Cortex of kidney (tissue), 1 donor: ENCODE data around the gene RPS6KA3.
"Not testable (repeated sequence)": the region's sequence is repeated elsewhere in the genome, so short reads cannot be mapped to it uniquely, and the experiment has no call there.

Experiments used
- DNase-seq: peaks from one replicate; lab custom pipeline; 2025; lab: John Stamatoyannopoulos, UW

Gene RPS6KA3

DNA sequence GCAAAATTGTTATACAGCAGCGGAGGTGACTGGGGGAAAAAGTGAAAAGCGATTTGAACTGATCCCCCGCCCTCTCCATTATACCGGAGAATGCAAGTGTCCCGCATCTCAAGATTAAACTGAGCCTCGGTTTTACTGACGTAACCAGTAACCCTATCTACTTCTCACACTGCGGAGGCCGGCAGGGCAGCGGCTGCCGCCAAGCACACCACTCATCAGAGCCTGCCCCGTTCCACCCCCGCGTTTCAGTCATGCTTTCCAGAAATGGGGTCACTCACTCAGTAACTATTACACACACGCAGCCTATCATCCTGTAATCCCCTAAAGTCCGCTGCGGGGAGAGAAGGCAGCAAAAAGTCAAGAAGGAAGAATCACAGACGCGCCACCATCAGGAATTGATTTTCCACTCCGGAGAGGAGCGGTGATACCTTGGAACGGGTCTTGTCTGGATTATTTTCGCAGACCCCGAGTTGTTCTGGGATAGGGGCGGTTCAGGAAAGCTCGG, 1.4 kb downstream of the RPS6KA3 start:
- DNase-seq: no peak

DNA sequence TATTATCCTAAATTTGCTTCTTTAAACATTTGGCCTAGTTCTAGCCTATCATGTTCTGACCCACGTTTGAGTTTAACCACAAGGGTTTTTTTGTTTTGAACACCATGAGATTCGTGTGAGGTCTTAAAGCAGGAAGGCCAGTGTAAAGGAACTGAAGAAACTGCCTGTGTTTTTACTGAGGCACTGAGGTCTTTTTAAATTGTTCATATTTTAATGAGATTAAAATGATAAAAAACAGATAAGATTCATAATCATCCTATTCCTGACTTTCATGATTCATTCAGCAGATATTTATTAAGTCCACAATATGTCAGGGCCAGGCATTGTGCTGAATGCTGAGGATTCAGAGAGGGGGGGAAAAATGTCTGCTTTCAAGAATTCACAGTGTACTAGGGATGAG, 3.2 kb downstream of the RPS6KA3 start:
- DNase-seq: no peak

DNA sequence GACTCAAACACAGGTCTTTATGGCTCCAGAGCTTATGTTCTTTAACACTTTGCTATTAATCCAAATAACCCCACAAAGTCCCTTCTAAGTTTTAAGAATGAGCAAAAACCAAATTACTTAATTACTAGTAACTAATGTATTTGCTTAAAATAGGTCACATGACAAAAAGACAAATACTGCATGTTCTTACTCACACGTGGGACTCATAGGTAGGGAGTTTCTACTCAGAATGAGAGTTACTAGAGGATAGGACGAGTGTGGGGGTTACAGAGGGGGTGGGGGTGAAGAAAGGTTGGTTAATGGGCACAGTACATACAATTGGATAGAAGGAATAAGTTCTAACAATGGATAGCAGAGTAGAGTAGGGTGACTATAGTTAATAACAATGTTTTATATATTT, 5.8 kb downstream of the RPS6KA3 start:
- no peak for DNase-seq

DNA sequence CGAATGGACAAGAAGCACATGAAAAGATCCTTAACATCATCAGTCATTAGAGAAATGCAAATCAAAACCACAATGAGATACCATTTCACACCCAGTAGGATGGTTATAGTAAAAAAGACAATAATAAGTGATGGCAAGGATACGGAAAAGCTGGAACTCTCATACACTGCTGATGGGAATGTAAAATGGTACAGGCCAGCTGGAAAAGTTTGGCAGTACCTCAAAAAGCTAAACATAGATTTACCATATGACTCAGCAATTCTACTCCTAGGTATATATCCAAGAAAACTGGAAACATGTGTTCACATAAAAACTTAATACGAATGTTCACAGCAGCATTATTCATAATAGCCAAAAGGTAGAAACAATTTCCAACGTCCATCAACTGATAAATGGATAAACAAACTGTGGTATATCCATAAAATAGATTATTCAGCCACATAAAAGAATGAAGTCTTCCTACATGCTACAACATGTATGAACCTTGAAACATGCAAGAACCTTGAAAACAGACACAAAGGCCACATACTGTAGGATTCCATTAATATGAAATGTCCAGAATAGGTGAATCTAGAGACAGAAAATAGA, 11.9 kb downstream of the RPS6KA3 start:
- DNase-seq: no peak

DNA sequence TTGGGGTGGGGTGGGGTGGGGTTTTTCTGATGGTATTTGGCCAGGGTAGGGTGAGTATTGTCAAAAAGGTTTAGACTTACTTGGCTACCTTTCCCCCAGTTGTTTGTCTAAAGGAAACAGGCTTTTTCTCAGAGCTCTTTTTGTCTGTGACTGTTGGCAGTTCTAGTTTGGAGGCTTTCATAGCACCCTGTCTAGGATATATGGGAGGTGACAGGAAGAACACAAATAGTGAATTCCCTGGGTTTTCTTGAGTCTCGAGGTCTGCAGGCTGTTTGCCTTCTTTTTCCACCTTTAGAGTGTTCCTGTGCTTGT, 13.5 kb downstream of the RPS6KA3 start:
- no peak for DNase-seq

DNA sequence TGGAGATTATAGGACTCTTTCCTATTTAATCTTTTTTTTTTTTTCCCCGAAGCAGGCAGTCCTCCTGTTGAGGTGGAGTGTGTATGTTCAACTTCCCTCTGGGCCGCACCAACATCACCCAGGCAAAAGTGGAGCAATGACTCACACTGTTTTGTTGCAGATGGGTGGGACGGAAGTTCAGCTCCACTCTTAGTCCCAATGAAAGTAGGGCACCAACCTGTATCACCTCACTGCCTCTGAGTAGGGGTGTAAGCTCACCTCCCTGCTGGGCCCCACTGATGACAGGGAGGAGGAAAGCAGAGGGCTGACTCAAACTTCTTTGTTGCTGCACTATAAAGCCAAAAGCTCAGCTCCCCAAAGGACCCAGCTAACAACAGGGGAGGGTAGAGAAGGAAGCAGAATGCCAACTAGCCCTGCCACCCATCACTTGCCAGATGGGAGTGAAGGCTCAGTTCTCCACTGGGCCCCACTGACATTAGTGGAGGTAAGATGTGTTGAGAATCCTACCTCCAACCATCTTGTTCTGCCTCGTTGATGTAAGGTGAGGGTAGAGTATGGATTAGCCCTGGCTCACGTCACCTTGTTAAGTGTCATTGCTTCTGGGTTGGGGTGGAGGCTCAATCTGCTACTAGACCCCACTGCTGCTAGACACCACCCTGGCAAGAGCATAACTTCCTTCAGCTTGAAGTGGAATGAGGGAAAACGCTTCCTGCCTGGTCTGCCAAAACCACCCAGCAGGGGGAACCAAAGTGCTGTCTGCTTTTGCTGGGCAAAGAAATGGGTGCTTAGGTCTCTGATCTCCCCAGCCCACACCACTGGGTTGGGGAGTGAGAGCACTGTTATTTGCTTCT, 14.1 kb downstream of the RPS6KA3 start:
- no peak for DNase-seq

DNA sequence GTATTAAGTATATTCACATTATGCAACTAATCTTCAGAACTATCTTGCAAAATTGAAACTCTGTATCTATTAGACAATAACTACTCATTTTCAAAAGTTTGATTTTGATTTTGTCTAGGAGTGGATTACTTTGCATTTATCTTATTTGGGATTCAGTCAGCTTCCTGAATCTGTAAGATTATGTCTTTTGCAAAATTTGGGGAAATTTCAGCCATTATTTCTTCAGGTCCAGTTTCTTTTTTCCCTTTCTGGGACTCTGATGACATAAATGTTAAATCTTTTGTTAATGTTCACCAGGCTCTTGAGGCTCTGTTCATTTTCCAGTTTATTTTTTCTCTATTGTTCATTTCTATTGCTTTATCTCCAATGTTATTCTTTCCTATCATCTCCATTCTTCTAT, 15.0 kb downstream of the RPS6KA3 start:
- no peak for DNase-seq

DNA sequence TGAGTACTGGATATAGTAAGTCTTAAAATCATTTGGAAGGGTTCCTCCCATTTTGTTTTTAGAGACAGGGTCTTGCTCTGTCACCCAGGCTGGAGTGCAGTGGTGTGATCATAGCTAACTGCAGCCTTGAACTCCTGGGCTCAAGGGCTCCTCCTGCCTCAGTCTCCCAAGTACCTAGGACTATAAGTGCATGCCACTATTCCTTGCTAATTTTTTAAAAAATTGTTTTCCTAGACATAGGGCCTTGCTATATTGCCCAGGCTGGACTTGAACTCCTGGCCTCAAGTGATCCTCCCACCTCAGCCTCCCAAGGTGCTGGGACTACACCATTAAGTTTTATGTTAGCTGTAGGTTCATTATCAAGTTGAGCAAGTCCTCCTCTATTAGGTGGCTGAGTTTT, 16.6 kb downstream of the RPS6KA3 start:
- not testable (repeated sequence) for DNase-seq

DNA sequence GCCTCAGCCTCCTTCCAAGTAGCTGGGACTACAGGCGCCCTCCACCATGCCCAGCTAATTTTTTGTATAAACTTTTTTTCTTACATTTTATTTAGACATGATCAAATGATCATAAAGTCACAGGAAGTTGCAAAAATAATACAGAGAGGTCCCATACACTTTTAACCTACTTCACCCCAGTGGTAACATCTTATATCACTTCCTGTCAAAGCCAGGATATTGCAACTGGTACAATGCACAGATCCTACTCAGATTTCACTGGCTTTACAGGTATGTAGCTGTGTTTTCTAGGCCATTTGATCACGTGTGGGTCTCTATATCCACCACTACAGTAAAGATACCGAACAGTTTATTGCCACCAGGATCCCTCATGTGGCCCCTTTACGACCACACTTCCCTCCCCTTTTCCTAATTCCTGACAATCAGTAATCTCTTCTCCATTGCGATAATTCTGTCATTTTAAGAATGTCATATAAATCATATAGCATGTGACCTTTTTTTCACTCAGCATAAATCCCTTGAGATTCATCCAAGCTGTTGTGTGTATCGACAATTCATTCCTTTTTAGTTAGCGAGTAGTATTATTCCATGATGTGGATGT, 18.0 kb downstream of the RPS6KA3 start:
- DNase-seq: no peak

DNA sequence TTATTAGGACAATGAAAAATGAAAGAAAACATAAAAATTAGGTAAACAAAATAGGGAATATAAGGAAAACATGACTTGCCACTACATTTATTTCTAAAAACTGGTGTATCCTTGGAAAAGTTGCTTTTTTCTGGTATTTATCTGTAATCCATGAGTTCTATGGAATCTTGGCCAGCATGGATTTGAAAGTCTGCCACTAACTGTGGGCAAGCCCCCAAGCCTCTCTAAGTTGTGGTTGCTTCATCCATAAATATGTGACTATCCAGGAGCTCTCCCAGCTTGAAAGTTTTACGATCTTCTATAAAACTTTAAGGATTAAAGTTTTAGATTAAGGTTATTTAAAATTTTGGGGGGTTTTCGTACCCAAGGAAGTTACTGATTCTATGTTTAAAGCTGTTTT, 21.8 kb downstream of the RPS6KA3 start:
- DNase-seq: no peak

DNA sequence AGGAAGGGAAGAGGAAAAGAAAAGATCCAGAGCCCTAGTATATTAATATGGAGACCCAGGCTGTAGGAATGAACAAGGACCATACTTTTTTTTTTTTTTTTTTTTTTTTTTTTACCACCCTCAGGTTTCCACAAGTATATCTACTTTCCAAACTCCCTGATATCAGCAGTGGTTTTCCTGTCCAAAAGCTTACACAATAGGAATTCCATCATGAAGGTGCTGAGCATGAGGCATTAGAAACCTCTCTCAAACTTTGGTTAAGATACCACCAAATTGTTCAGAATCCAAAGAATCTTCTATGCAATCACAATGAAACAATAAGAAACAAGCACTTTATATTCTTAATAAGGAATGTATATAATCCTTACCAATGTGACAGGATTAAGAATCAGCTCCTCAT, 26.5 kb downstream of the RPS6KA3 start:
- no peak for DNase-seq

DNA sequence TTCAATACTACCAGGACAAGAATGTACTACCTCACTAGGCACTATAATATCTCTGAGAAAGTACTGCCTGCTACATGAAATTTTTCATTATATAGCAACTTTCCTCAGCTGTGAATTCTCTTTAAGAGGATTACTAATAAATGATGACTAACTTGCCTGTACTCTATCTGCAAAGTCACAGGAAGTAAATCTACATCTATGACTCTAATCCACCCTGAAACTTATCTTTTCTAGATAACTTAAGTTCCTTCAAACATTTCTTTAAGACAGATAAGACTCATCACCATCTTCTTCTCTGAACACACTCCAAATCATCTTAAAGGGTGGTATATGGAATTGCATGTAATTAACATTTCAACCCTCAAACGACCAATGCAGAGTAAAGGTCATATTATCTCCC, 28.8 kb downstream of the RPS6KA3 start:
- DNase-seq: no peak

DNA sequence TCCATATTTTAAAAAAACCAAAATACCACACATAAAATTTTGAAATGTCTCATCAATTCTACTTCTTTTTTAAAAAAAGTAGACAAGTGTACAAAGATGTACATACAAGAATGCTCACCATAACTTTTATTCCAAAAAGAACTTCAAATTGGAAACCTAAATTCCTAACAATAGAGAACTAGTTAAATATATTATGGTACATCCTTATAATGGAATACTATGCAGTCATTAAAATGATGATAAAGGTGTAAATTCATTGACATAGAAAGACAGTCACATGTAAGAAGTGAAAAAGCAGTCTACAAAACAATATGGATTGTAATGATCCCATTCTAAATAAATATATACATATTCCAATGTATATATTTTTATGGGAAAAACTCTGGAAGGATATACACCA, 31.0 kb downstream of the RPS6KA3 start:
- no peak for DNase-seq

DNA sequence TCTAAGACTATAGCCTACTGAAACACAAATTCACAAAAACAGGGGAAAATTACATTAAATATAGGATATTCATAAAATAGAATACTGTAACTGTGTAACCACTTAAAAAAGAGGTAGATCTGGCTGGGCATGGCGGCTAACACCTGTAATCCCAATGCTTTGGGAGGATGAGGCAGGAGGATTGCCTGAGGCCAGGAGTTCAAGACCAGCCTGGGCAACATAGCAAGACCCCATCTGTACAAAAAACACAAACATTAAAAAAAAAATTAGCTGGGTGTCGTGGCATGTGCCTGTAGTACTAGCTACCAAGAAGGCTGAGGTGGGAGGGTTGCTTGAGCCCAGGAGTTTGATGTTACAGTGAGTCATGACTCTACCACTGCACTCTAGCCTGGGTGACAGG, 33.4 kb downstream of the RPS6KA3 start:
- DNase-seq: no peak

DNA sequence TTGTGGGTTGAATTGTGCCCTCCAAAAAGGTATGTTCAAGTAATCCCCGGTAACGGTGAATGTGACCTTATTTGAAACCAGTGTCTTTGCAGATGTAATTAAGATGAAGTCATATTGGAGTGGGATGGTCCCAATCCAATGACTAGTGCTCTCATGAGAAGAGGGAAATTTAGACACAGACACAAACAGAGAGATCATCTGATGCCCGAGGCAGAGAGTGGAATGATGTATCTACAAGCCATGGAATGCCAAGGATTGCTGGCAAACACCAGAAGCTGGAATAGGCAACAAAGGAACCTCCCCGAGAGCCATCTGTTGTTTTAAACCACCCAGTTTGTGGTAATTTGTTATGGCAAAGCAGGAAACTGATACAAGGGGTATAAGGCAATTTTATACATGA, 35.1 kb downstream of the RPS6KA3 start:
- DNase-seq: no peak

DNA sequence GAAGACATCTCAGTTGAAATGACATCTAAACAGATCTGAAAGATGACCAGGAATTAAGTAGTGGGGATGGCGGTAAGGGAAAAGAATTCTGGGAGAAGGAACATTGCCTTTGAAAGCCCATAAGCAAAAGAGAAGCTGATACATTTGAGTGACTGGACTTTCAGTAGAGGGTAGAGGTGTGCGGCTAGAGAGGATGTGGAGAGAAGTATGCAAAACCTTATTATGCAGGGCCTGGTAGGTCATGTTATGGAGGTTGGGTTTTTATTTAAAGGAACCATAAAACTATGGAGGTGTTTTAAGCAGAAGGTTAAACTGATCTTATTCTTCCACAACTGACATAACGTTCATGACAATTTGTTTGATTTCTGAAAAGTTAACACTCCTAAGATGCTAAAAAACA, 36.3 kb downstream of the RPS6KA3 start:
- no peak for DNase-seq

DNA sequence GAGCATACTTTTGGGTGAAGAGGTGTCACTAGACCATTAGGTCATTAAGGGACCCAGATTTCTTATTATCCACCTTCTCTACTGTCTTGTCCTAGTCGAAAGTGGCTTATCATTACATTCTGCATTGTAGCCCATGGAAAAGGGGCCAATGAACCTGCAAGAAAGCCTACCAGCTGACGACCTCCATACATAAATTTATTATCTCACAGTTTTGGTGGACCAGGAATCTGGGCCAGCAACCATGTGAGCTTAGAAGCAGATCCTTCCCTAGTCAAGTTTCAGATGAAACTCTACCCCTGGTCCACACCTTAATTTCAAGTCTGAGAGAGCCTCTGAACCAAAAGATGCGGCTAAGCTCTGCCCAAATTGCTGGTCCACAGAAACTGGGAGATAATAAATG, 37.6 kb downstream of the RPS6KA3 start:
- DNase-seq: no peak

DNA sequence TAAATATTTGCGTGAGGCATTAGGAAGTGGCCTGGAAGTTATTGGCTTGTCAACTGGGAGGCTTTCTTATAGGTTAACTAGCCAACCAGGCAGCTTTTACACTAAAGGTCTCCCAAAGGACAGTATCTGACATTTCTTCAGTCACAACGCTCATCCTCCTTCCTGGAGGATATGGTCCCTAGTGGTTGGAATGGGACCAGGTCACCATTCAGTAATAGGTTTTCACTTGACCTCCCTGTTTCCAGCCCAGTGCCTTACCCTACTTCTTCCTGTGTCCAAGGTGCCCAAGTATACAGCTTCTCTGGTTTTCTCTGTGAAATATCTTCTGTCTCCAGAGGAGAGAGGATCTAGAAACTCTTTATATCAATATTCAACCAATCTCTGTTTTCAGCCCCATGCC, 38.5 kb downstream of the RPS6KA3 start:
- no peak for DNase-seq

DNA sequence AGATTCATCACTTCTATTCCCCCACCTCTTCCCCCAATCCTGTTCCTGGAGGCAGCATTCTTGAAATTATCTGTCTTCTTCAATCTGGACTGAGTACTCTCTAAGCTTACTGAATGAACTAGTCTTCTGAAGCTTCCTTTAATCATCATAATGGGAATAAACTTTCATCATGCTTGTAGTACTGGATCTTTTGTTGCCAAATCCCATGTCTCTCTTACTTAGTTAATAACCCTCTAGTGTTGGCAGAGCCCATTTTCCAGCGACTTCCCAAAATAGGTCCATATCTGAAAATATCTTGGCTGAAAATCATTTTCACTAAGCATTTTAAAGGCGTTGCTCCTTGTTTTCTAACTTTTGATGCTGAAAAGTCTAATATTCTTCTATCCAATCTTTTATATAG, 39.6 kb downstream of the RPS6KA3 start:
- DNase-seq: no peak

DNA sequence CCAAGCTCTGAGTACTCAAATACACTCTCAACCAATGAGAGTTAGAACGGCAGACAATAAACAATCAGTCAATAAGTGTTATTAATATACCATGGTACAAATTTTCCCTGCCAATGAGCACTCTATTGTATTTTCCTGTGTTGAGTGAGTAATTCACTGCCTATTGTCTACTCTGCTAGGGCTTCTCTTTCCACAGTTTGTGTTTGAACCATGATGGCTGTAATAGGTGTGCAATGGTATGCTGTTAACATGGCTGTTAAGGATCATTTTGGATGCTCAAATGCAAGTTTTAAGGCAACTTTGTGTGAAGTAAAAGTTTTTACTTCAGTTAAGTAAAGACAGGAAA, 41.2 kb downstream of the RPS6KA3 start:
- DNase-seq: no peak

DNA sequence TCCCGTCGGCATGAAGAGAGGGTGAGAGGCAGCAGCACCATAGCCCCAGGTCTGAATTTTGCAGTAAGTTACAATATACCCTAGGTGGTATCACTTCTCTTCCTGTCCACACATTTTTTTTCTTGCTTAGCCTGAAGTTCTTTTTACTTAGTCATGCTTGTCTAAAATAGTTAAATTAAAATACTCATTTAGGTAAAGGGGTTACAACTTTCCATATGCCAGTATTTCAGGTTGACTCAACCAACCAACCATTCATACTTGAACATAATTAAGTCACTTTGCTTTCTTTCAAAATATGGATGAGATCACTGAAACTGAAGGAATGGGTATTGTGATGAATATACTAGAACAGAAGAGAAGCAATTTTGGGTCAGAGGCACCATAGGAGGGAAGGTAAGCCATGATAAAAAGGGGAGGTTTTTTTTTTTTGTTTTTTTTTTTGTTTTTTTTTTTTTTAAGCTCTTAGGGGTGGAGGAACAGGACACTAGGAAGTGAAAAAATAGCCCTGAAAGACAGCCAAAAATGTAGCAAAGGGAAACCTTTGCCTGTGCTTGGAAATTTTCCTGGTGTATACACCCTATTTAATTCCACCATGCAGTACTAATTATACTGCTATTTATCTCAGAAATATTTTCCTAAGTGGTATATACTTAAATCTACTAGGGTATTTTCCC, 41.8 kb downstream of the RPS6KA3 start:
- DNase-seq: no peak

DNA sequence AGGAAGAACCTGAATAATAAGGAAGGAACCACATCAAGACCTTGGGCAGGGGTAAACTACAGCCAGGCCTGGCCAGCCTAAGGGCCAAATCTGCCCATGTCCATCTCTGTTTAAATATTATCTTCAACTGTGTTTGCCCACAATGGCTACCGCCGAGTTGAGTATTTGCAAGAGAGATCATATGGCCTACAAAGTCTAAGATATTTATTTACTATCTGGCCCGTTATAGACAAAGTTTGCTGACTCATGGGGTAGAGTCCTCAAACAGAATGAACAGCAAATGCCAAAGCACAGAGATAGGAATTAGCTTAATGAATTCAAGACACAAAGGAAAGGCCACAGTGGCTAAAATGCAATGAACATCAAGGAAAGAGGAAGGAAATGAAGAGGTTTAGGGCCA, 44.8 kb downstream of the RPS6KA3 start:
- no peak for DNase-seq
